GM23338 (cell line): Measurements from ENCODE around the gene WDR1.

Experiments used
- CREB1 ChIP-seq: fragments of 250-450 bp; sonication (Bioruptor Pico); IDR thresholded peaks from 2 replicates; pipeline ENCODE4 v1.5.0; 2020; ENCODE audit warnings: low read depth, mild to moderate bottlenecking, moderate library complexity
- CTCF ChIP-seq, 2 experiments: fragments of 200-600 bp in 1 of 2; sonication (generic) in 1 of 2; conservative IDR thresholded peaks; 2 replicates each; pipeline versions ENCODE4 v1.5.1 to v1.6.1; 2016 to 2017; ENCODE audit warnings: antibody characterized with exemption in 2 of 2, low read depth in 2 of 2, mild to moderate bottlenecking in 2 of 2, moderate library complexity in 1 of 2
- ETS1 ChIP-seq: IDR thresholded peaks from 2 replicates; pipeline ENCODE4 v1.6.1; 2016; ENCODE audit warnings: antibody characterized with exemption
- EZH2 ChIP-seq: fragments of 200-600 bp; sonication (generic); IDR thresholded peaks from one replicate; pipeline ENCODE4 v1.8.0; 2017; ENCODE audit warnings: antibody characterized with exemption, mild to moderate bottlenecking, low read depth; ENCODE audit not compliant: unreplicated experiment
- EZH2phosphoT487 ChIP-seq: fragments of 200-600 bp; sonication (generic); IDR thresholded peaks from one replicate; pipeline ENCODE4 v1.8.1; 2018; ENCODE audit warnings: antibody characterized with exemption; ENCODE audit not compliant: unreplicated experiment
- JUNB ChIP-seq: IDR thresholded peaks from one replicate; pipeline ENCODE4 v1.6.1; 2016; ENCODE audit warnings: antibody characterized with exemption; ENCODE audit not compliant: unreplicated experiment
- NANOG ChIP-seq: IDR thresholded peaks from 2 replicates; pipeline ENCODE4 v1.6.1; 2016; ENCODE audit warnings: antibody characterized with exemption, borderline replicate concordance
- POLR2AphosphoS5 ChIP-seq: IDR thresholded peaks from 2 replicates; pipeline ENCODE4 v1.6.1; 2016; ENCODE audit warnings: antibody characterized with exemption, low read depth
- REST ChIP-seq: IDR thresholded peaks from one replicate; pipeline ENCODE4 v1.6.1; 2018; ENCODE audit warnings: antibody characterized with exemption; ENCODE audit not compliant: unreplicated experiment
- STAT1 ChIP-seq: IDR thresholded peaks from one replicate; pipeline ENCODE4 v1.6.1; 2016; ENCODE audit warnings: antibody characterized with exemption; ENCODE audit not compliant: unreplicated experiment
- ZNF114 ChIP-seq: fragments of 250-450 bp; sonication (Bioruptor Pico); IDR thresholded peaks from 2 replicates; pipeline ENCODE4 v1.5.0; 2020; ENCODE audit warnings: mild to moderate bottlenecking, moderate library complexity
- ZNF331 ChIP-seq: fragments of 250-450 bp; sonication (Bioruptor Pico); IDR thresholded peaks from 2 replicates; pipeline ENCODE4 v1.5.0; 2020; ENCODE audit warnings: low read depth, mild to moderate bottlenecking, moderate library complexity
- ZNF462 ChIP-seq: fragments of 250-450 bp; sonication (Bioruptor Pico); IDR thresholded peaks from 2 replicates; pipeline ENCODE4 v1.5.0; 2020; ENCODE audit warnings: mild to moderate bottlenecking, moderate library complexity

GRCh38 chr4:10084651-10085358 lies 31.8 kb downstream of the WDR1 start:
- TF ChIP-seq EZH2 (no peak), CTCF (conservative IDR thresholded peaks at IDR 0.05; ENCODE audit: low read depth in 2 of 2) (no peak), POLR2AphosphoS5 (no peak), JUNB (no peak), CREB1 (no peak), EZH2phosphoT487 (no peak), REST (no peak), ETS1 (no peak), STAT1 (no peak), ZNF114 (no peak), NANOG (no peak), ZNF331 (CRISPR knock-in tag) (no peak), ZNF462 (CRISPR knock-in tag) (no peak)
